Nucleus accumbens (tissue), 56 donors: Measurements from ENCODE around the gene UBAC2.

Source experiments
- DNase-seq, 56 donors: peaks; one replicate each; lab custom pipeline; 2025; lab: John Stamatoyannopoulos, UW

UBAC2 gene

DNA sequence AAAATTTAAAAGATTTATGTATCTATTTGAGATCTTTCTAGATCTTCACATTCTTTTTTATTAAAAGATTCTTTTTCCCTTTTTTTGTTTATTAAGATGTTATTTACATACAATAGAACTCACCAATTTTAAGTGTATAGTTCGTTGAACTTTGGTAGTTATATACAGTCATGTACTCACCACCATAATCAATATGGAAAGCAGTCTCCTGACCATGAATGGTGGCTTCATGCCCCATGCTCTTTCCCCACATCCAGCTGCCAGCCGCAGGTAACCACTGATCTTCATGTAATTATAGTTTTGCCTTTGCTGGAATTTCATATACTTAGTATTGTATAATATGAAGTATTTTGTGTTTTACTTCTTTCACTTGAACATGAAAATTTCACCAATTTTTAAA, 127.1 kb downstream of the UBAC2 start:
- DNase-seq, result no peak

DNA sequence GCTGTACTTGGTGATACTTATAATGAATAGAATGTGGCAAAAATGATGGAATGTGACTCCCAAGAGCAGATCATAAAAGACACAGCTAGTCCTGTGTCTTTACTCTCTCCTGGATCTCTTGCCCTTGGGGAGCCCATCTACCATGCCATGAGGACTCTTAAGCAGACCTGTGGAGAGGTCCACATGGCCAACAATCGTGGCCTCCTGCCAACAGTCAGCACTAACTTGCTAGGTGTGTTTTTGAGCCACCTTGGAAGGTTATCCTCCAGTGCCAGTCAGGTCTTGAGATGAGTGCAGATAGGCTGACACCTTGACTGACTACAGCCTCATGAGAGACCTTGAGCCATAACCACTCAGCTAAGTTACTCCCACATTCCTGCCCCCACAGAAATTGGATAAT, 128.8 kb downstream of the UBAC2 start:
- DNase-seq, result no peak

DNA sequence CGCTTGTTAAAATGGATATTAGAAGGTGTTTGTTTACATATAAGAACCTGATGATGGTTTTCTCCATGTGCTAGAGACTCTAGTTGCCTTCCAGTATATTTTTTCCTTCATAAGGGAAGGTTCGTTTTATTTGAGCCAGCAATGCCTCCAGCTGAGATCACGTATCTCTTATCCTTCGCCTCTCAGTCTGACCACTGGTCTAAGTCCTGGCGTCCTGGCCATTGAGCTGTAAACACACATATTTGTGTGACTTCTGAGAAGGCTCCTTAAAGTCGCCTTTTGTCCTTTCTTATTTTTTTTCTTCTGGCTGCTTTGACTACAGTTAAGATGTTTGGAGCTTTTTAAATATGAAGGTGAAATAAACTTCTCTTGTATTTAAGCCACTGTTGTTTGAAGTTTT, 130.3 kb downstream of the UBAC2 start:
- no peak for DNase-seq

- DNase-seq, result no peak
Measured at GRCh38 chr13:99331881-99332293, 131.2 kb downstream of the UBAC2 start.

- DNase-seq, result peak in 1 of 56 donors; percentile 19
Measured at GRCh38 chr13:99332456-99332855, 131.8 kb downstream of the UBAC2 start.

DNA sequence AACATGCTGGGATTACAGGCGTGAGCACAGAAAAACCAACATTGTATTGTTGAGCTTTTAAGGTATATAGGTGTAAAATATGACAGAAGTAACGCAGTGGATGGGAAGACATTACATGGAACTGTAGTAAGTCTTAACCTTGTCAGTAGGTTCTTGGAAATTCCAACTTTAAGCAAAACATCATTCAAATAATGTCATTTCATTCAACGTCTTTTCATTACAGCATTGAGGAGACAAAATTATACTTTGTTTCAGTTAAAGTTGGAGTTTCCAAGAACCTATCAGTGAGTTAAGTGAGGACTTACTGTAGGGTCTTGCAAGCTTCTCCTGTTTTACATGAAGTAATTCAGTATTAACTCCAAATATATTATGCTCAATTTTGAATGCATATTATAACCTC, 133.6 kb downstream of the UBAC2 start:
- no peak for DNase-seq

DNA sequence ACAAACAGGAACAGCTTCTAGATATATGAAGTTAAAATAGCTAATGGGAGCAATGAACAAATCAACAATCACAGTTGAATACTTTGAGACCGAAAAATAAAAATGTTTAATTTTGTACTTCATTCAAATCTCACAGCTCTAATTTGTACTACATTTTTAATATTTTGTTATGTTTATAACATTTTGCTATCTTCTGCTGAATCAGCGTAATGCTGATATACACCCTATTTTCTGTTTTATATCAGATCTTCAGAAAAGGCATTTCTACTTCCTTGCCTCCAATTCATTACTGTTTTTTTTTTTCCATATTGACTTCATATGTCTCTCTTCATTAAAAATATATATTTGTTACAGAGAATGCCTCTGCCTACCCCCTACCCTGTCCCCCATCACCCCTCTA, 134.4 kb downstream of the UBAC2 start:
- no peak for DNase-seq

GRCh38 chr13:99335603-99336002, 134.9 kb downstream of the UBAC2 start:
- no peak for DNase-seq

- DNase-seq, result no peak
Measured at GRCh38 chr13:99339230-99339721, 138.6 kb downstream of the UBAC2 start.

GRCh38 chr13:99339736-99340397, 139.2 kb downstream of the UBAC2 start:
- DNase-seq, result no peak

DNA sequence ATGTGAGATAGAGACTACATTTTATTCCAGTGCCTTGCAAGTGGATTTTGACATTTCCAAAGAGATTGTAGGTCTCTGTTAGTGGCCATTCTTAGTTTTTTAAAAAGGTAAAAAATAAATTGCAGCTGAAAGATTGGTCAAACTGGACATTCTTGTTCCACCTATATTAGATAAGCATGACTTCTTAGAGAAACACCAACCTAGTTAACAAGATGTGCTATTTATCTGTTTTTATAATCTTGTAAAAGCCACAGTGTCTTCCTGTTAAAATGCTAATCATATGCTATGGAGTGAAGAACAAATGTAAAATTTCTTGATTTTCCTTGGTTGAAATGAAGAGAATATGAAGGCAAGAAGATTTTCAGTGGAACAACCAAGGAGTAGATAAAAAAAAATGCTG, 140.0 kb downstream of the UBAC2 start:
- no peak for DNase-seq

DNA sequence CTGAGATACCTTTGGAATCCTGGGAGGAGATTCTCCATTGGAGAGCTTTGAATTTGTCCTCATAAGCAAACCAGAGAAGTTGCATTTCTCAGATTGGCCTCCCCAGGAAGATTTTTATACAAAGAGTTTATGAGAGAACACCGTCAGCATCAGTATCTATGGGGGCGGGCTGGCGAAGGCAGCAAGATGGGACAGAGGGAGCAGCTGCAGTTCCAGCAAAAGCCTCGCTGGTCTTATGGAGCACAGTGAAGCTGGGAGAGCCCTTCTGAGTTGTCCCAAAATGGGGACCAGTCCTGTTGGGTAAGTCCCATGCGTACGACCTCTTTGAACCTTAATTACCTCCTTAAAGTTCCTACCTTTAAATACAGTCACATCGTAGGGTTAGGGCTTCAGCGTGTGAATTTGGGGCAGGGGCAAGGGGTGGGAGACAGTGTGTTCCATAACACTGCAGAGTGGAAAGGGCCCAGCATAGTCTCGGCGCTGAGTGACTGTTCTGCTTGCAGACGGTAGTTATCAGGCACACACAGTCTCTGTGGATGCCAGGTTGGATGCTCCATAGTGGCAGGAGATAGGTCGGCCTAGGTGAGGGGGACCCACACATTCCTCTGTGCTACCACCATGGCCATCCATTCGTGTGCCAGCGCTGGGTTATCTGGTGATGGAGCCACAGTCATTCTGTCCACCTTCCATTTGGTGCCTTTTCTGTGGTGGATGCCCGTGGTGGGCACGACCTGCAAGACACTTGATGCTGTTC, 141.5 kb downstream of the UBAC2 start:
- no peak for DNase-seq

GRCh38 chr13:99342723-99343315, 142.2 kb downstream of the UBAC2 start:
- no peak for DNase-seq

DNA sequence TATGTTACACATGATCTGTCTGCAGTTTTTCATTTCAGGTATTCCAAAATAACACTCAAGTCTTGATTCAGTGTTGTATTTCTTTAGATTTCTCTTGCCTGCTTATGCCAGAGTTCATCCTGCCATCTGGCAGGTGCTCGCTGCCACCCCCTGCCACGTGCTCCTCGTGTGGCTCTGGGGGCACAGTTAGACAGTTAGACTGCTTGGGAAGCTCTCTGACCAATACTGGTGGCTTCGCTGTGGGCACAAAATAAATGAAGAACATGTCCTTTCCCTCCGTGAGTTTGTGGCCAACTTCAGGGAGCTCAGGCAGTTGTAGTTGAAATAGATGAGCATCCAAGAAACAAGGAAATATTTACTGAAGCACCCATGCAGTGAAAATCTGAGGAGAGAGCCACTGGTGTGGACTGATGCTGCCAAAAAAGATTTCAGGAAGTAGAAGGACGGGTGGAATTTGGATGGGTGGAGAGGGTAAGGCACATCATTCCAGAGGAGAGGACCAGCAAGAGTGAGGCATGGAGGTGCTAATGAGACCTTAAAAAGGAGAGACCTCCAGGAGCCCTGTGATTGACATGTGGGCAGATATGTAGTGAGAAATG, 144.1 kb downstream of the UBAC2 start:
- no peak for DNase-seq

GRCh38 chr13:99345345-99345744, 144.7 kb downstream of the UBAC2 start:
- no peak for DNase-seq

- DNase-seq, result no peak
Measured at GRCh38 chr13:99346335-99347042, 145.8 kb downstream of the UBAC2 start.

- DNase-seq, result no peak
Measured at GRCh38 chr13:99347335-99347878, 146.8 kb downstream of the UBAC2 start.

GRCh38 chr13:99347911-99348451, 147.3 kb downstream of the UBAC2 start:
- DNase-seq, result no peak

DNA sequence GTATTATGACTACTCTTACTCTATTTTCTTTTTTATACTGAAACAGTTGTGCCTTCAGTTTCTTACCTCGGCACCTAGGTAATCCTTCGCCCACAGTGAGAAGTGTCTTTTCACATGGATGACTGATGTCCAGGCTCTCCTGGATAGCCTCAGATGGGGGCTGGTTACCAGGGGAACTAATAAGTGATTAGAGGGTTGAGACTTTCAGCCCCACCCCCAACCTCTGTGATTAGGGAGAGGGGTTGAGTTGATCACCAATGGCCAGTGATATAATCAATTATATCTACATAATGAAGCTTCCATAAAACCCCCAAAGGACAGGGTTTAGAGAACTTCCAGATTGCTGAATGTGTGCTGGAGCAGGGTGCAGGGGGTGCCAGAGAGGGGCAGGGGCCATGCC, 149.5 kb downstream of the UBAC2 start:
- DNase-seq, result no peak

DNA sequence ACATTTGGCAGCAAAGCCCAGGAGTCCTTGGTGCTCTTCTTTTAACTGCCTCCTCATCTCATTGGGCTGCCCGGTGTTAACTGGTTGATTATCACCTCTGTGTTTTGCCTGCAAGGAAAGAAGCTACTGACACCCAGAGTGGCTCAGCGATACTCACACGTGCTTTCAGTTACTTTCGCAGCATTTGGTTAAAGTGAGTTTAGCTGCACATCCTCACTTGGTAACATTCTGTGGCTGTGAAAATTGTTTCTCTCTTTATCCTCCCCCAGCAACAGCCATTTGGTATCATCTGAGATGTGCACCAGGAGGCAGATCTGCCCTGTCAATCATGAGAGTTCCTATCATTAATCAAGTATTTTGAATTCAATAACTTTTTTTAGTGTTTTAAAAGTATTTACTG, 151.1 kb downstream of the UBAC2 start:
- DNase-seq, result no peak
